ENCODE results near the gene LRRC8B. TPM values are rescaled to one million over a fixed set of nuclear protein-coding genes. Genes with fewer than 3 reads are reported as not detected.

LRRC8B gene
- total RNA-seq, 1 experiment from 2014 or later, result 42.9 TPM

DNA sequence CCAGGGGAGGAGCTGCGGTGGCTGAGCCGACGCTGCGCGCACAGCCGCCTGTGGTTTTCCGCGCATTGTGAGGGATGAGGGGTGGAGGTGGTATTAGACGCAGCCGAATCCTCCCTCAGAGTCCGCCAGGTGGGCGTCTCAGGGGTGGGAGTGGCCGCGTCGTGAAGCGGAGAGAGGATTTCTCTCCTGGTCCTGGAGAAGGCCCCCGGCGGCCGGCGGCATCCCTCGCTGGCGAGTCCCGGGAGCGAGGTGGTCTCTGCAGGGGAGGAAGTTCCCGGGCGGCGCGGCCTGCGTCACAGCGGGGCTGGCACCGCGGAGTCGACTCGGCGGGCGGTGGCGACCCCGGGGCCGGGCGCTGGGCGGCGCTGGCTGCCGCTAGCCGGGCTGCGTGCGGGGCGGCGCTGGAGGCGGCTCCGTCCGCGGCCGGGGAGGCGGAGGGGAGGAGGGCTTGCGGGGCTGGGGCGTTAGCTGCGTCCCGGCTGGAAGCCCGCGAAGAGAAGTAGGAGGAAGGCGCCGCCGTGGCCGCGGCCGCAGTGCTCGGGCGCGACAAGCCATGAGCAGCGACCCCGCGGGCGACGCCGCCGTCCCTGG is 108.1 kb downstream of the LRRC8B start, which contains the start of gene LRRC8C:
Gene LRRC8C (plus strand): TSS at position 464 of the 591 bp plus-strand sequence. CDS start 53,354 bp downstream, outside the sequence.
- H3K36me3 Mint-ChIP-seq (ENCODE audit: insufficient read depth, unreplicated experiment), result peaks cover 17% of the 10 kb centered on the region
- TF ChIP-seq, protein P1, sequence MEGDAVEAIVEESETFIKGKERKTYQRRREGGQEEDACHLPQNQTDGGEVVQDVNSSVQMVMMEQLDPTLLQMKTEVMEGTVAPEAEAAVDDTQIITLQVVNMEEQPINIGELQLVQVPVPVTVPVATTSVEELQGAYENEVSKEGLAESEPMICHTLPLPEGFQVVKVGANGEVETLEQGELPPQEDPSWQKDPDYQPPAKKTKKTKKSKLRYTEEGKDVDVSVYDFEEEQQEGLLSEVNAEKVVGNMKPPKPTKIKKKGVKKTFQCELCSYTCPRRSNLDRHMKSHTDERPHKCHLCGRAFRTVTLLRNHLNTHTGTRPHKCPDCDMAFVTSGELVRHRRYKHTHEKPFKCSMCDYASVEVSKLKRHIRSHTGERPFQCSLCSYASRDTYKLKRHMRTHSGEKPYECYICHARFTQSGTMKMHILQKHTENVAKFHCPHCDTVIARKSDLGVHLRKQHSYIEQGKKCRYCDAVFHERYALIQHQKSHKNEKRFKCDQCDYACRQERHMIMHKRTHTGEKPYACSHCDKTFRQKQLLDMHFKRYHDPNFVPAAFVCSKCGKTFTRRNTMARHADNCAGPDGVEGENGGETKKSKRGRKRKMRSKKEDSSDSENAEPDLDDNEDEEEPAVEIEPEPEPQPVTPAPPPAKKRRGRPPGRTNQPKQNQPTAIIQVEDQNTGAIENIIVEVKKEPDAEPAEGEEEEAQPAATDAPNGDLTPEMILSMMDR (IDR thresholded peaks at IDR 0.05; ENCODE audit: unreplicated experiment), result peak; percentile 39
- intact Hi-C loops (cut with micrococcal nuclease; ENCODE audit: unreplicated experiment), result loop anchor here (1.0 to 10.0 kb wide), 2 partner anchors 131 to 372 kb away; no protein-coding TSS in a partner anchor
- H3K9me3 Mint-ChIP-seq (ENCODE audit: low read depth, unreplicated experiment), result no peaks in the 10 kb centered on the region
- DNase-seq, result peak; percentile 88
- no peaks in the 10 kb centered on the region for H3K27me3 Mint-ChIP-seq (ENCODE audit: unreplicated experiment)
- no TSS peak for BruUV-seq (replicated peaks)
- CTCF ChIA-PET, result interaction anchor here (0.7 to 1.6 kb wide), 2 partner anchors 130 kb away, joined by 3 to 4 read pairs; no protein-coding TSS in a partner anchor
- H3K4me1 Mint-ChIP-seq (ENCODE audit: low read depth, unreplicated experiment), result peaks cover 11% of the 10 kb centered on the region
- peak within 1 kb of the TSS; percentile 75 for H3K27ac Mint-ChIP-seq (ENCODE audit: unreplicated experiment)
- peak within 1 kb of the TSS; percentile 89 for H3K4me3 Mint-ChIP-seq (ENCODE audit: low read depth, unreplicated experiment)

DNA sequence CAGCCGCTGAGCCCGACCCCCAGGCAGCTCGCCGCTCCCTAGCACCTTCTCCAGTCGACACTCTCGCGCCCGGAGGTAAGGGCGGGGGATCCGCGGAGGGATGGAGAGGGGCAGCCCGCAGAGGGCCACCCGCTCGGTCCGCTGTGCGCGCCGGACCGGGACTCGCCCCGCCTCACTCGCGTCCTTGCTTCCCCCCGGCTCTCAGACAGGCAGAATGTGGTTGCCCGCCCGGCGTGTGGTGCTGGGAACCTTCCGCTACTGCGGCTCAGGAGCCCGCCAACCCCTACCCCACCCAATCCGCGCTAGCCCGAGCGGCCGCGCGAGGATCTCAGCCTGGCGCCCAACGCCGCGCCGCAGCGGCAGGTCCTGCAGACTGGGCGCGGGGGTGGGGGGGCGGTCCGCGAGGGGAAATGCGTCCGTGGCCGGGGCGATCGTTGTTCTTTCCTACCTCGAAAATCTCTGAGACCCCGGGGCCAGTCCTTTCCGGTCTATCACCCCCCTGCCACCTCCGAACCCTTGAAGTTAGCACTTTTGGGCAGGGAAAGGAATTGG is 108.7 kb downstream of the LRRC8B start:
- H3K9me3 Mint-ChIP-seq (ENCODE audit: low read depth, unreplicated experiment), result no peaks in the 10 kb centered on the region
- peaks cover 11% of the 10 kb centered on the region for H3K4me1 Mint-ChIP-seq (ENCODE audit: low read depth, unreplicated experiment)
- intact Hi-C loops (cut with micrococcal nuclease; ENCODE audit: unreplicated experiment), result loop anchor here (10.0 kb wide), 1 partner anchor 371 kb away; no protein-coding TSS in a partner anchor
- DNase-seq, result peak; percentile 51
- H3K27ac Mint-ChIP-seq (ENCODE audit: unreplicated experiment), result no peak overlapping the region
- peaks cover 17% of the 10 kb centered on the region for H3K36me3 Mint-ChIP-seq (ENCODE audit: insufficient read depth, unreplicated experiment)
- BruUV-seq (replicated peaks), result no TSS peak
- TF ChIP-seq, protein P1 (IDR thresholded peaks at IDR 0.05; ENCODE audit: unreplicated experiment), result no peak
- H3K4me3 Mint-ChIP-seq (ENCODE audit: low read depth, unreplicated experiment), result peak overlapping the region; percentile 89
- H3K27me3 Mint-ChIP-seq (ENCODE audit: unreplicated experiment), result no peaks in the 10 kb centered on the region
- CTCF ChIA-PET, result interaction anchor here (0.7 kb wide), 1 partner anchor 129 kb away, joined by 3 read pairs; no protein-coding TSS in a partner anchor

DNA sequence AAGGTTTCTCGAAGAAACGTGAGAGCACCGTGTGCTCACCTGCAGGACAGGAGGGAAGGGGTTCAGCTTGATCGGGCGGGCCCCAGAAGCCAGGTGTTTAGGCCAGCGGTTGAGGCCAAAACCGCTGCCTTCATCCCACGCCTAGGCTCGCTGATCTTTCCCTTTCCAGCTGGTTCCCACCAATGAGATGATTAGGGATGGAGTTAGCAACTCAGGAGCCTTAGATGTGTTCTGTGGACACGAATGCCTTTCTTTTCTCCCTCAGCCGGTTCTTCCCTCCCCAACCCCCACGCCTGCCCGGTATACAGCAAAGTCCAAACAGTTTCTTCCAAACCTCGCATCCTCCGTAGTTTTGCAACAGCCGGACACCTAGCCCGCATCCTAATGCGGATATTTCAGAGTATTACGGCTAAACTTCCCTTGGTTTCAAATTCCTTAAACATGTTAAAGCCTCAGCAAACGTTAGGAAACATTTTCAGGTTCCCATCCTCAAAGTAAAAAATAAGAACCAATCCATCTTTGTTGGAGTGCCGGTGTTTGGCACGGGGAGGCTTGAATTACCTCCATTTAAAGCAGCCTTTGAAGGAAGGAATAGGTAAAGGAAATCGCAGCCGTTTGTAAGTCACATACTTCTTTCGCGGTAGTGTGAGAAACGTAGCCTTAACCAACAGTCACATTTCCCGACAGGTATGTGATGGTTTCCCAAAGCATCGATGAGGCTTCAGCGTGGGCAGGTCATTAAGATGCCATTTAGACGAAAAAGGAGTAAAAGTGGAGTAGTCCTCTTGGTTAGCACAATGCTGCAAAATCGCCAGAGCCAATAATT is 109.4 kb downstream of the LRRC8B start:
- CTCF ChIA-PET, result no interaction called here
- H3K36me3 Mint-ChIP-seq (ENCODE audit: insufficient read depth, unreplicated experiment), result peaks cover 17% of the 10 kb centered on the region
- DNase-seq, result peak; percentile 24
- no peaks in the 10 kb centered on the region for H3K9me3 Mint-ChIP-seq (ENCODE audit: low read depth, unreplicated experiment)
- H3K4me3 Mint-ChIP-seq (ENCODE audit: low read depth, unreplicated experiment), result peak overlapping the region; percentile 89
- TF ChIP-seq, protein P1 (IDR thresholded peaks at IDR 0.05; ENCODE audit: unreplicated experiment), result no peak
- intact Hi-C loops (cut with micrococcal nuclease; ENCODE audit: unreplicated experiment), result loop anchor here (10.0 kb wide), 1 partner anchor 371 kb away; no protein-coding TSS in a partner anchor
- TSS peak; percentile 41 for BruUV-seq (replicated peaks)
- no peak overlapping the region for H3K27ac Mint-ChIP-seq (ENCODE audit: unreplicated experiment)
- peaks cover 11% of the 10 kb centered on the region for H3K4me1 Mint-ChIP-seq (ENCODE audit: low read depth, unreplicated experiment)
- no peaks in the 10 kb centered on the region for H3K27me3 Mint-ChIP-seq (ENCODE audit: unreplicated experiment)
